K562 (cell line): ENCODE data around the gene SNX25. TPM values are rescaled to one million over a fixed set of nuclear protein-coding genes. Genes with fewer than 3 reads are reported as not detected.
A peak's percentile ranks its signal among the peaks of the same experiment; 100 is the strongest.

Source experiments
- GTF3C2 ChIP-seq: IDR thresholded peaks from 3 replicates; pipeline ENCODE4 v1.6.1; 2011; ENCODE audit warnings: borderline replicate concordance, mild to moderate bottlenecking, moderate library complexity; ENCODE audit not compliant: insufficient read length; ENCODE audit errors: extremely low read depth
- KLF1 ChIP-seq: fragments of 450-650 bp; IDR thresholded peaks from 2 replicates; pipeline ENCODE4 v1.6.1; 2016; ENCODE audit warnings: missing genetic modification characterization, missing compliant biosample characterization
- MCM2 ChIP-seq: fragments of 450-650 bp; IDR thresholded peaks from 2 replicates; pipeline ENCODE4 v1.6.1; 2017; ENCODE audit warnings: low read depth, mild to moderate bottlenecking
- MNT ChIP-seq, 2 experiments: fragments of 450-650 bp; conservative IDR thresholded peaks; 2 replicates each; pipeline ENCODE4 v1.6.1; 2017; ENCODE audit warnings: mild to moderate bottlenecking in 2 of 2, moderate library complexity in 2 of 2
- NFATC3 ChIP-seq: fragments of 450-650 bp; IDR thresholded peaks from 2 replicates; pipeline ENCODE4 v1.6.1; 2017; ENCODE audit warnings: mild to moderate bottlenecking
- NFYB ChIP-seq: IDR thresholded peaks from 2 replicates; pipeline ENCODE4 v1.6.1; 2011; ENCODE audit warnings: mild to moderate bottlenecking, moderate library complexity; ENCODE audit not compliant: insufficient read length; ENCODE audit errors: extremely low read depth
- RNF2 ChIP-seq: sonication (generic); IDR thresholded peaks from 2 replicates; pipeline ENCODE4 v1.6.1; 2016
- STAT5A ChIP-seq: IDR thresholded peaks from 2 replicates; pipeline ENCODE4 v1.6.1; 2012; ENCODE audit warnings: low read length, inconsistent platforms, borderline replicate concordance
- STAT6 ChIP-seq: sonication (generic); formaldehyde crosslinking; IDR thresholded peaks from 2 replicates; pipeline ENCODE4 v1.8.1; 2023; ENCODE audit warnings: mild to moderate bottlenecking, missing genetic modification reagents
- TFAM ChIP-seq: fragments of 250-450 bp; sonication (Bioruptor Pico); conservative IDR thresholded peaks from 2 replicates; pipeline ENCODE4 v1.5.0; 2021; ENCODE audit warnings: mild to moderate bottlenecking, moderate library complexity
- THAP12 ChIP-seq: fragments of 250-450 bp; sonication (Bioruptor Pico); IDR thresholded peaks from 2 replicates; pipeline ENCODE4 v1.9.0; 2021; ENCODE audit warnings: mild to moderate bottlenecking, inconsistent platforms
- ZBTB9 ChIP-seq: fragments of 450-650 bp; formaldehyde crosslinking; IDR thresholded peaks from 2 replicates; pipeline ENCODE4 v1.4.0; 2020; ENCODE audit warnings: mild to moderate bottlenecking, moderate library complexity
- ZFP1 ChIP-seq: fragments of 450-650 bp; formaldehyde crosslinking; IDR thresholded peaks from 2 replicates; pipeline ENCODE4 v1.4.0; 2020; ENCODE audit warnings: mild to moderate bottlenecking, mixed read lengths
- ZNF408 ChIP-seq: fragments of 250-450 bp; sonication (Bioruptor Pico); IDR thresholded peaks from 2 replicates; pipeline ENCODE4 v1.4.0; 2020; ENCODE audit warnings: low read depth, mild to moderate bottlenecking, moderate library complexity
- ZNF41 ChIP-seq: fragments of 250-450 bp; sonication (Bioruptor Pico); conservative IDR thresholded peaks from 2 replicates; pipeline ENCODE4 v1.4.0; 2020; ENCODE audit warnings: mild to moderate bottlenecking
- ZNF583 ChIP-seq: fragments of 250-450 bp; sonication (Bioruptor Pico); IDR thresholded peaks from 2 replicates; pipeline ENCODE4 v1.4.0; 2020
- polyA plus RNA-seq, 8 experiments: library from polyadenylated mRNA; depleted of rRNA in 4 of 8; stranded (reverse) in 5 of 8; unstranded in 3 of 8; fragments of >200 nt; fragmentation: Nextera tagmentation in 2 of 8; fragmentation: Illumina TruSeq in 1 of 8; extraction: Ambion mirVana in 2 of 8; extraction: Trizol in 1 of 8; gene quantifications; 2 replicates each; pipeline versions ENCODE4 v1.2.1 to v1.2.3, GENCODE V29; 2011 to 2014; ENCODE audit warnings: inconsistent platforms in 1 of 8, missing spikeins in 1 of 8
- total RNA-seq, 7 experiments: library from RNA; depleted of rRNA in 6 of 7; stranded (reverse); fragments of >200 nt in 6 of 7; fragmentation: Illumina TruSeq in 2 of 7; extraction: Trizol in 2 of 7; gene quantifications; 2 replicates each; pipeline versions ENCODE4 v1.2.1 to v1.2.3, GENCODE V29; 2011 to 2021; ENCODE audit warnings: low replicate concordance in 1 of 7

Gene SNX25
- total and polyA plus RNA-seq, 9 of the 15 experiments (the other 6 are each of a cell fraction or from before 2014, with no cell fraction given), result 2.5 to 23.4 (median 13.3) TPM

GRCh38 chr4:185395956-185396723 is 186.7 kb downstream of the SNX25 start (continued):
- TF ChIP-seq STAT6 (CRISPR knock-in tag) (0 out of 2 replicates have a peak, but pooled peaks have one; percentile 91), ZNF408 (CRISPR knock-in tag) (no peak), GTF3C2 (no peak), KLF1 (tag) (peak; percentile 65), ZFP1 (CRISPR knock-in tag) (no peak), ZNF41 (peak; percentile 61; the same call in 1 of the 2 replicates), MNT (conservative IDR thresholded peaks at IDR 0.05) (peak; percentile 100), ZNF583 (CRISPR knock-in tag) (peak; percentile 72; the same call in 1 of the 2 replicates), RNF2 (peak; percentile 88), MCM2 (no peak), STAT5A (no peak), NFATC3 (no peak), THAP12 (CRISPR knock-in tag) (0 out of 2 replicates have a peak, but pooled peaks have one; percentile 40), ZBTB9 (CRISPR knock-in tag) (0 out of 2 replicates have a peak, but pooled peaks have one; percentile 47), TFAM (CRISPR knock-in tag) (no peak), NFYB (no peak)
